Keratinocyte (primary cell): ENCODE data around the gene VEZT. TPM values are rescaled to one million over a fixed set of nuclear protein-coding genes. Genes with fewer than 3 reads are reported as not detected.

ENCODE experiments used
- DNase-seq: peaks from one replicate; pipeline ENCODE4 v3.0.0-alpha.2; 2011; ENCODE audit warnings: low read depth, missing footprints, low spot score
- FAIRE-seq: peaks from 2 replicates; lab custom pipeline; 2011; peaks lifted over from hg19 to GRCh38; lab: Jason Lieb, UNC
- H2AFZ ChIP-seq: 2 replicates; pipeline ENCODE4 v1.6.0; 2012; ENCODE audit warnings: low read length, control low read depth, inconsistent platforms; ENCODE audit not compliant: control insufficient read depth
- H3K27ac ChIP-seq: 2 replicates; pipeline ENCODE4 v1.5.1; 2011; ENCODE audit warnings: low read length; ENCODE audit not compliant: control insufficient read depth, insufficient read depth
- H3K27me3 ChIP-seq: 3 replicates; pipeline ENCODE4 v1.6.0; 2011; ENCODE audit warnings: low read length; ENCODE audit not compliant: control insufficient read depth, insufficient read depth; ENCODE audit errors: extremely low read depth
- H3K36me3 ChIP-seq, 2 experiments: 2 replicates in 1 of 2; 3 replicates in 1 of 2; pipeline ENCODE4 v1.5.1; 2011; ENCODE audit warnings: low read length in 2 of 2, mild to moderate bottlenecking in 1 of 2; ENCODE audit not compliant: control insufficient read depth in 2 of 2, insufficient read depth in 2 of 2; ENCODE audit errors: extremely low read depth in 1 of 2
- H3K4me1 ChIP-seq: 3 replicates; pipeline ENCODE4 v1.5.1; 2011; ENCODE audit warnings: low read length; ENCODE audit not compliant: control insufficient read depth, insufficient read depth; ENCODE audit errors: extremely low read depth
- H3K4me2 ChIP-seq: 3 replicates; pipeline ENCODE4 v1.6.0; 2011; ENCODE audit warnings: low read depth, low read length; ENCODE audit not compliant: control insufficient read depth, insufficient read depth; ENCODE audit errors: extremely low read depth
- H3K4me3 ChIP-seq, 3 experiments: fragments of 200-600 bp in 1 of 3; sonication (generic) in 1 of 3; 2 replicates in 2 of 3; 3 replicates in 1 of 3; pipeline ENCODE4 v1.5.1; 2011 to 2016; ENCODE audit warnings: low read length in 3 of 3, mild to moderate bottlenecking in 3 of 3, control low read depth in 2 of 3, inconsistent platforms in 1 of 3, low read depth in 1 of 3, mixed read lengths in 1 of 3, mixed run types in 1 of 3, moderate library complexity in 1 of 3; ENCODE audit not compliant: control insufficient read depth in 2 of 3, insufficient read depth in 2 of 3; ENCODE audit errors: extremely low read depth in 1 of 3
- H3K79me2 ChIP-seq: 2 replicates; pipeline ENCODE4 v1.6.0; 2012; ENCODE audit warnings: low read length; ENCODE audit not compliant: control insufficient read depth, insufficient read depth
- H3K9ac ChIP-seq: 3 replicates; pipeline ENCODE4 v1.6.0; 2011; ENCODE audit warnings: low read length; ENCODE audit not compliant: control insufficient read depth, insufficient read depth; ENCODE audit errors: extremely low read depth
- H3K9me1 ChIP-seq: 3 replicates; pipeline ENCODE4 v1.6.0; 2011; ENCODE audit warnings: low read length; ENCODE audit not compliant: control insufficient read depth, insufficient read depth; ENCODE audit errors: extremely low read depth
- H3K9me3 ChIP-seq: 2 replicates; pipeline ENCODE4 v1.5.1; 2012; ENCODE audit warnings: low read depth, low read length; ENCODE audit not compliant: control insufficient read depth
- H4K20me1 ChIP-seq: 3 replicates; pipeline ENCODE4 v1.6.0; 2011; ENCODE audit warnings: low read length; ENCODE audit not compliant: control insufficient read depth, insufficient read depth; ENCODE audit errors: extremely low read depth
- EZH2 ChIP-seq: IDR thresholded peaks from one replicate; pipeline ENCODE4 v1.6.1; 2012; ENCODE audit warnings: inconsistent platforms, mild to moderate bottlenecking, low read length, moderate library complexity
- dilution Hi-C: fragments of 300-500 bp; cut with MboI; formaldehyde crosslinking; loops from one replicate; pipeline ENCODE4 v1.7.0; 2020; ENCODE audit warnings: low sequenced_read_pairs; ENCODE audit not compliant: extremely low pct_ligation_motif_present
- polyA plus RNA-seq, 5 experiments: library from polyadenylated mRNA; depleted of rRNA in 3 of 5; stranded (reverse) in 3 of 5; stranded (forward) in 1 of 5; unstranded in 1 of 5; fragments of >200 nt; gene quantifications; 1 replicate in 1 of 5; 2 replicates in 3 of 5; 3 replicates in 1 of 5; pipeline versions ENCODE4 v1.2.1 to v1.2.3, GENCODE V29; 2011 to 2012; ENCODE audit warnings: missing spikeins in 2 of 5, low read depth in 1 of 5, low replicate concordance in 1 of 5
- TF ChIP-seq, protein P1 (sequence below), 3 experiments: IDR thresholded peaks in 1 of 3; conservative IDR thresholded peaks in 1 of 3; optimal IDR thresholded peaks in 1 of 3; 2 replicates in 2 of 3; 3 replicates in 1 of 3; pipeline versions ENCODE3 to v1.5.1; 2011; ENCODE audit warnings: low read length in 3 of 3, mild to moderate bottlenecking in 3 of 3, moderate library complexity in 2 of 3, control low read depth in 1 of 3, inconsistent platforms in 1 of 3; ENCODE audit not compliant: insufficient read depth in 2 of 3; ENCODE audit errors: extremely low read depth in 1 of 3

Gene VEZT
- polyA plus RNA-seq, 1 donor (not counting 4 experiments of a cell fraction or from before 2014, with no cell fraction given) = 169 TPM

GRCh38 chr12:95214466-95214865 is 3.1 kb upstream of the VEZT start:
- TF ChIP-seq, protein P1, sequence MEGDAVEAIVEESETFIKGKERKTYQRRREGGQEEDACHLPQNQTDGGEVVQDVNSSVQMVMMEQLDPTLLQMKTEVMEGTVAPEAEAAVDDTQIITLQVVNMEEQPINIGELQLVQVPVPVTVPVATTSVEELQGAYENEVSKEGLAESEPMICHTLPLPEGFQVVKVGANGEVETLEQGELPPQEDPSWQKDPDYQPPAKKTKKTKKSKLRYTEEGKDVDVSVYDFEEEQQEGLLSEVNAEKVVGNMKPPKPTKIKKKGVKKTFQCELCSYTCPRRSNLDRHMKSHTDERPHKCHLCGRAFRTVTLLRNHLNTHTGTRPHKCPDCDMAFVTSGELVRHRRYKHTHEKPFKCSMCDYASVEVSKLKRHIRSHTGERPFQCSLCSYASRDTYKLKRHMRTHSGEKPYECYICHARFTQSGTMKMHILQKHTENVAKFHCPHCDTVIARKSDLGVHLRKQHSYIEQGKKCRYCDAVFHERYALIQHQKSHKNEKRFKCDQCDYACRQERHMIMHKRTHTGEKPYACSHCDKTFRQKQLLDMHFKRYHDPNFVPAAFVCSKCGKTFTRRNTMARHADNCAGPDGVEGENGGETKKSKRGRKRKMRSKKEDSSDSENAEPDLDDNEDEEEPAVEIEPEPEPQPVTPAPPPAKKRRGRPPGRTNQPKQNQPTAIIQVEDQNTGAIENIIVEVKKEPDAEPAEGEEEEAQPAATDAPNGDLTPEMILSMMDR (optimal IDR thresholded peaks at IDR 0.05 in 1 of 3, IDR thresholded peaks at IDR 0.05 in 1 of 3, conservative IDR thresholded peaks at IDR 0.05 in 1 of 3; ENCODE audit: extremely low read depth in 1 of 3, insufficient read depth in 2 of 3, low read length in 3 of 3) = no peak
- TF ChIP-seq EZH2 = no peak
- H3K9me1 ChIP-seq = no peaks in the 10 kb centered on the region
- H3K4me2 ChIP-seq = peak overlapping the region; percentile 94
- H3K36me3 ChIP-seq = peaks cover under 1 to 3% of the 10 kb centered on the region in 2 experiments
- H3K79me2 ChIP-seq = peaks cover 92% of the 10 kb centered on the region
- H3K27me3 ChIP-seq = no peaks in the 10 kb centered on the region
- FAIRE-seq (peak; percentile 34), DNase-seq (no peak)
- H4K20me1 ChIP-seq = no peaks in the 10 kb centered on the region
- H3K4me1 ChIP-seq = peaks cover 27% of the 10 kb centered on the region
- H3K27ac ChIP-seq = peak overlapping the region; percentile 98
- H3K9me3 ChIP-seq = no peaks in the 10 kb centered on the region
- H3K4me3 ChIP-seq = peak overlapping the region; percentile 12 to 97 (median 29)
- dilution Hi-C loops = no loop called here
- peak overlapping the region; percentile 99 for H3K9ac ChIP-seq
- H2AFZ ChIP-seq = no peak overlapping the region

DNA sequence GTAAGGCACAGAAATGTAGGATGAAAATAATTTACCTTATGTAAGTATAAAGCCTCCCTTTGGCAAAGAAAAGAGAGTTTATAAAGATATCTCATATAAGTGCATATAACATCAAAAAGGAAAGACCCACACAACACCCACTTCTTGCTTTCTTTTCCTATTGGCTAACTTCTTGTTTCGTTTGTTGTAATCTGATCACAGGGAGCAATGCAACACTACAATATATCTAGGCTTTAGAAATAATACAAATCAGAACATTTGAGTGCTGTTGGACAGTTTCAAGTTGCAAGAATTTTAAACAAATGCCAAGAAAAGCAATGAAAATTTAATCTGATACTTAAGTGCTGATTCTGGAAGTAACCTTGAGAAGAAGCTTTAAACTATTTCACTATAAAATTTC is 1.7 kb upstream of the VEZT start:
- FAIRE-seq (peak; percentile 43), DNase-seq (no peak)
- Histone ChIP-seq H3K9me1 (no peaks in the 10 kb centered on the region), H3K4me1 (peaks cover 40% of the 10 kb centered on the region), H3K27me3 (no peaks in the 10 kb centered on the region), H3K36me3 (peaks cover 0 to 4% of the 10 kb centered on the region in 2 experiments), H3K79me2 (peaks cover 92% of the 10 kb centered on the region), H3K4me3 (peak overlapping the region; percentile 62 to 98 (median 97)), H2AFZ (no peak overlapping the region), H3K9me3 (no peaks in the 10 kb centered on the region), H3K9ac (peak overlapping the region; percentile 99), H4K20me1 (no peaks in the 10 kb centered on the region), H3K4me2 (peak overlapping the region; percentile 94), H3K27ac (peak overlapping the region; percentile 98)
- dilution Hi-C loops = no loop called here
- TF ChIP-seq, protein P1 (optimal IDR thresholded peaks at IDR 0.05 in 1 of 3, IDR thresholded peaks at IDR 0.05 in 1 of 3, conservative IDR thresholded peaks at IDR 0.05 in 1 of 3; ENCODE audit: extremely low read depth in 1 of 3, insufficient read depth in 2 of 3, low read length in 3 of 3) = no peak
- TF ChIP-seq EZH2 = no peak
